Endothelial cell of umbilical vein (primary cell): ENCODE measurements around the gene ADAT3. TPM values are rescaled to one million over a fixed set of nuclear protein-coding genes. Genes with fewer than 3 reads are reported as not detected.

ENCODE experiments used
- BruUV-seq: library from RNA; stranded (reverse); fragments of 400-500 nt; replicated peaks from 2 replicates; lab custom pipeline; 2021; lab: Mats Ljungman, UMichigan
- CTCF ChIA-PET: fragments of 300-600, 350-600 bp; sonication (Branson Sonifier 250); formaldehyde crosslinking; loops from one replicate; lab custom pipeline; 2021; ENCODE audit warnings: antibody characterized with exemption, inconsistent platforms; lab: Charles Lee
- POLR2A ChIA-PET: fragments of 300-600, 350-600 bp; sonication (Branson Sonifier 250); formaldehyde crosslinking; loops from one replicate; lab custom pipeline; 2021; ENCODE audit warnings: antibody characterized with exemption, inconsistent platforms; lab: Charles Lee
- DNase-seq: peaks from one replicate; pipeline ENCODE4 v3.0.0-alpha.2; 2011; ENCODE audit warnings: low read depth, low spot score
- FAIRE-seq: peaks from 2 replicates; lab custom pipeline; 2011; peaks lifted over from hg19 to GRCh38; lab: Jason Lieb, UNC
- H2AFZ ChIP-seq: 2 replicates; pipeline ENCODE4 v1.6.0; 2012; ENCODE audit warnings: low read depth, low read length, control low read depth, inconsistent platforms
- H3K27ac ChIP-seq: 2 replicates; pipeline ENCODE4 v1.5.1; 2011; ENCODE audit warnings: low read depth, mild to moderate bottlenecking, control low read depth, low read length, moderate library complexity; ENCODE audit not compliant: insufficient read depth
- H3K27me3 ChIP-seq, 2 experiments: 2 replicates each; pipeline versions ENCODE4 v1.6.0 to v1.6.1; 2011; ENCODE audit warnings: low read length in 2 of 2, mixed read lengths in 1 of 2; ENCODE audit not compliant: control insufficient read depth in 2 of 2, insufficient read depth in 2 of 2
- H3K36me3 ChIP-seq, 2 experiments: 2 replicates in 1 of 2; 3 replicates in 1 of 2; pipeline ENCODE4 v1.5.1; 2011; ENCODE audit warnings: low read length in 2 of 2, mild to moderate bottlenecking in 1 of 2, moderate library complexity in 1 of 2; ENCODE audit not compliant: control insufficient read depth in 2 of 2, insufficient read depth in 2 of 2; ENCODE audit errors: extremely low read depth in 1 of 2
- H3K4me1 ChIP-seq: 3 replicates; pipeline ENCODE4 v1.5.1; 2011; ENCODE audit warnings: mild to moderate bottlenecking, low read length; ENCODE audit not compliant: control insufficient read depth, insufficient read depth; ENCODE audit errors: extremely low read depth
- H3K4me2 ChIP-seq: 2 replicates; pipeline ENCODE4 v1.6.1; 2011; ENCODE audit warnings: low read length, control low read depth, mixed read lengths; ENCODE audit not compliant: insufficient read depth
- H3K4me3 ChIP-seq, 3 experiments: fragments of 200-600 bp in 1 of 3; sonication (generic), shearing (Covaris generic) in 1 of 3; replicated peaks in 1 of 3; 2 replicates each; pipeline ENCODE4 v1.5.1; 2011 to 2016; ENCODE audit warnings: control low read depth in 3 of 3, low read length in 3 of 3, mild to moderate bottlenecking in 2 of 3, inconsistent platforms in 1 of 3, low read depth in 1 of 3, moderate library complexity in 1 of 3; ENCODE audit not compliant: insufficient read depth in 1 of 3
- H3K79me2 ChIP-seq: 2 replicates; pipeline ENCODE4 v1.6.0; 2012; ENCODE audit warnings: low read length, inconsistent platforms; ENCODE audit not compliant: control insufficient read depth, insufficient read depth
- H3K9ac ChIP-seq: replicated peaks from 2 replicates; pipeline ENCODE3; 2011; ENCODE audit warnings: low read length, control low read depth; ENCODE audit not compliant: insufficient read depth; ENCODE audit errors: extremely low read depth
- H3K9me1 ChIP-seq: replicated peaks from 3 replicates; pipeline ENCODE4 v1.6.0; 2011; ENCODE audit warnings: mild to moderate bottlenecking, low read length; ENCODE audit not compliant: control insufficient read depth, insufficient read depth; ENCODE audit errors: extremely low read depth
- H3K9me3 ChIP-seq: replicated peaks from 2 replicates; pipeline ENCODE4 v1.5.1; 2012; ENCODE audit warnings: low read length, inconsistent platforms; ENCODE audit not compliant: control insufficient read depth, insufficient read depth
- H4K20me1 ChIP-seq: replicated peaks from 2 replicates; pipeline ENCODE3; 2011; ENCODE audit warnings: mild to moderate bottlenecking, low read length; ENCODE audit not compliant: control insufficient read depth, insufficient read depth; ENCODE audit errors: extremely low read depth
- EZH2 ChIP-seq: IDR thresholded peaks from 2 replicates; pipeline ENCODE4 v1.6.1; 2012; ENCODE audit warnings: borderline replicate concordance, low read depth, mild to moderate bottlenecking, moderate library complexity, low read length, inconsistent platforms; ENCODE audit not compliant: severe bottlenecking
- FOS ChIP-seq: IDR thresholded peaks from 2 replicates; pipeline ENCODE4 v1.6.1; 2011; ENCODE audit warnings: mild to moderate bottlenecking, low read length, moderate library complexity, borderline replicate concordance; ENCODE audit not compliant: insufficient read depth
- GATA2 ChIP-seq: IDR thresholded peaks from 2 replicates; pipeline ENCODE4 v1.7.0; 2011; ENCODE audit warnings: low read depth, mild to moderate bottlenecking, moderate library complexity, mixed read lengths, low read length; ENCODE audit not compliant: insufficient read length, insufficient read depth
- JUN ChIP-seq: IDR thresholded peaks from 2 replicates; pipeline ENCODE4 v1.6.1; 2011; ENCODE audit warnings: borderline replicate concordance, low read depth; ENCODE audit not compliant: insufficient read length, insufficient read depth
- MAX ChIP-seq: IDR thresholded peaks from 2 replicates; pipeline ENCODE4 v1.6.1; 2011; ENCODE audit not compliant: insufficient read depth, insufficient read length
- MYC ChIP-seq: IDR thresholded peaks from one replicate; pipeline ENCODE4 v1.6.1; 2011; ENCODE audit warnings: mild to moderate bottlenecking, low read depth, low read length
- POLR2A ChIP-seq: IDR thresholded peaks from 2 replicates; pipeline ENCODE4 v1.6.1; 2012; ENCODE audit warnings: low read depth, mild to moderate bottlenecking, control low read depth, low read length
- POLR2AphosphoS5 ChIP-seq: IDR thresholded peaks from 2 replicates; pipeline ENCODE4 v1.6.1; 2012; ENCODE audit warnings: low read depth, mild to moderate bottlenecking, control low read depth, low read length, moderate library complexity; ENCODE audit not compliant: insufficient read depth
- dilution Hi-C: fragments of 300-500 bp; cut with MboI; formaldehyde crosslinking; loops from one replicate; pipeline ENCODE4 v1.15.0; 2019; ENCODE audit warnings: low sequenced_read_pairs; ENCODE audit not compliant: extremely low pct_ligation_motif_present
- intact Hi-C: fragments of 100-400 bp; cut with micrococcal nuclease; formaldehyde crosslinking; loops from one replicate; pipeline ENCODE4 v1.10.0; 2022
- polyA plus RNA-seq, 4 experiments: library from polyadenylated mRNA; depleted of rRNA in 3 of 4; stranded (reverse) in 3 of 4; unstranded in 1 of 4; fragments of >200 nt; gene quantifications; 2 replicates each; pipeline versions ENCODE4 v1.2.1 to v1.2.3, GENCODE V29; 2011 to 2012; ENCODE audit warnings: missing spikeins in 1 of 4
- total RNA-seq: library from RNA; stranded (reverse); gene quantifications from 2 replicates; pipeline ENCODE4 v1.2.3, GENCODE V29; 2021
- TF ChIP-seq, protein P1 (sequence below), 2 donors: IDR thresholded peaks; 1 replicate in 1 of 2; 2 replicates in 1 of 2; pipeline ENCODE4 v1.5.1; 2011; ENCODE audit warnings: low read length in 2 of 2, mild to moderate bottlenecking in 2 of 2, moderate library complexity in 2 of 2, control low read depth in 1 of 2, inconsistent platforms in 1 of 2, low read depth in 1 of 2; ENCODE audit not compliant: insufficient read depth in 1 of 2; ENCODE audit errors: extremely low read depth in 1 of 2

Gene ADAT3
- total and polyA plus RNA-seq, 2 donors (not counting 3 experiments of a cell fraction or from before 2014, with no cell fraction given) = 5.7 to 11.7 TPM

DNA sequence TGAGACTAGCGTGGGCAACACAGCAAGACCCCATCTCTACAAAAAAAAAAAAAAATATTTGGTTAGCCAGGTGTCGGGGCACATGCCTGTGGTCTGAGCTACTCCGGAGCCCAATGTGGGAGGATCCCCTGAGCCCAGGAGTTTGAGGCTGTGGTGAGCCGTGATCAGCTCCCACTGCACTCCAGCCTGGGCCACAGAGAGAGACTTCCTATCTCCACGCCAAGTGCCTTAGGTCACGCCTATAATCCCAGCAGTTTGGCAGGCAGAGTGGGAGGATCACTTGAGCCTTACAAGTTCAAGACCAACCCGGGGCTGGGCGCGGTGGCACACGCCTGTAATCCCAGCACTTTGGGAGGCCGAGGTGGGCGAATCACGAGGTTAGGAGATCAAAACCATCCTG lies 8.7 kb upstream of the ADAT3 start:
- no peak overlapping the region for H3K4me3 ChIP-seq
- dilution Hi-C loops = no loop called here
- no TSS peak for BruUV-seq
- no peak overlapping the region for H3K27ac ChIP-seq
- H3K79me2 ChIP-seq = no peaks in the 10 kb centered on the region
- peaks cover 4% of the 10 kb centered on the region for H3K4me1 ChIP-seq
- POLR2A ChIA-PET = no interaction called here
- no peaks in the 10 kb centered on the region for H3K9me1 ChIP-seq
- H2AFZ ChIP-seq = no peak overlapping the region
- no peak overlapping the region for H3K4me2 ChIP-seq
- no peaks in the 10 kb centered on the region for H4K20me1 ChIP-seq
- H3K9me3 ChIP-seq = no peaks in the 10 kb centered on the region
- DNase-seq (no peak), FAIRE-seq (no peak)
- intact Hi-C loops = no loop called here
- H3K27me3 ChIP-seq = no peaks in the 10 kb centered on the region
- no peak overlapping the region for H3K9ac ChIP-seq
- CTCF ChIA-PET = interaction anchor here (0.8 kb wide), 1 partner anchor 174 kb away, joined by 3 read pairs; no protein-coding TSS in a partner anchor
- TF ChIP-seq FOS (no peak), EZH2 (no peak), POLR2AphosphoS5 (no peak), GATA2 (no peak), JUN (no peak), MYC (no peak), POLR2A (no peak), MAX (no peak)
- TF ChIP-seq, protein P1, sequence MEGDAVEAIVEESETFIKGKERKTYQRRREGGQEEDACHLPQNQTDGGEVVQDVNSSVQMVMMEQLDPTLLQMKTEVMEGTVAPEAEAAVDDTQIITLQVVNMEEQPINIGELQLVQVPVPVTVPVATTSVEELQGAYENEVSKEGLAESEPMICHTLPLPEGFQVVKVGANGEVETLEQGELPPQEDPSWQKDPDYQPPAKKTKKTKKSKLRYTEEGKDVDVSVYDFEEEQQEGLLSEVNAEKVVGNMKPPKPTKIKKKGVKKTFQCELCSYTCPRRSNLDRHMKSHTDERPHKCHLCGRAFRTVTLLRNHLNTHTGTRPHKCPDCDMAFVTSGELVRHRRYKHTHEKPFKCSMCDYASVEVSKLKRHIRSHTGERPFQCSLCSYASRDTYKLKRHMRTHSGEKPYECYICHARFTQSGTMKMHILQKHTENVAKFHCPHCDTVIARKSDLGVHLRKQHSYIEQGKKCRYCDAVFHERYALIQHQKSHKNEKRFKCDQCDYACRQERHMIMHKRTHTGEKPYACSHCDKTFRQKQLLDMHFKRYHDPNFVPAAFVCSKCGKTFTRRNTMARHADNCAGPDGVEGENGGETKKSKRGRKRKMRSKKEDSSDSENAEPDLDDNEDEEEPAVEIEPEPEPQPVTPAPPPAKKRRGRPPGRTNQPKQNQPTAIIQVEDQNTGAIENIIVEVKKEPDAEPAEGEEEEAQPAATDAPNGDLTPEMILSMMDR (IDR thresholded peaks at IDR 0.05; ENCODE audit: extremely low read depth in 1 of 2, insufficient read depth in 1 of 2, low read depth in 1 of 2, low read length in 2 of 2) = no peak
- no peaks in the 10 kb centered on the region for H3K36me3 ChIP-seq
